H1 (cell line): ENCODE results near the gene PARG. TPM values are rescaled to one million over a fixed set of nuclear protein-coding genes. Genes with fewer than 3 reads are reported as not detected.

Source experiments
- CTCF ChIA-PET: fragments of 300-600 bp; sonication (Branson Sonifier 250); formaldehyde crosslinking; loops from one replicate; lab custom pipeline; 2021; ENCODE audit not compliant: partially characterized antibody; lab: Charles Lee
- POLR2A ChIA-PET: fragments of 300-600 bp; sonication (Branson Sonifier 250); formaldehyde crosslinking; loops from one replicate; lab custom pipeline; 2021; ENCODE audit warnings: inconsistent platforms; ENCODE audit not compliant: partially characterized antibody; lab: Charles Lee
- DNase-seq, 2 experiments: peaks; one replicate each; pipeline versions ENCODE4 v3.0.0 to v3.0.0-alpha.2; 2010 to 2022; ENCODE audit warnings: low spot score in 2 of 2, low read depth in 1 of 2, mixed read lengths in 1 of 2
- FAIRE-seq: peaks from 2 replicates; lab custom pipeline; 2011; peaks lifted over from hg19 to GRCh38; lab: Jason Lieb, UNC
- H2AFZ ChIP-seq: 2 replicates; pipeline ENCODE4 v1.8.1; 2012; ENCODE audit warnings: low read length, inconsistent platforms
- H2AK5ac ChIP-seq: 2 replicates; pipeline ENCODE4 v1.6.1; 2013; ENCODE audit warnings: low read depth, low read length
- H2BK120ac ChIP-seq: replicated peaks from 2 replicates; pipeline ENCODE3; 2013; ENCODE audit warnings: low read depth, low read length, inconsistent platforms
- H2BK12ac ChIP-seq: 2 replicates; pipeline ENCODE4 v1.6.1; 2013; ENCODE audit warnings: low read depth, low read length
- H2BK15ac ChIP-seq: 2 replicates; pipeline ENCODE4 v1.6.1; 2013; ENCODE audit warnings: low read length
- H2BK20ac ChIP-seq: 2 replicates; pipeline ENCODE4 v1.6.1; 2013; ENCODE audit warnings: low read length
- H2BK5ac ChIP-seq: 2 replicates; pipeline ENCODE4 v1.6.1; 2013; ENCODE audit warnings: low read depth, low read length
- H3K14ac ChIP-seq: 2 replicates; pipeline ENCODE4 v1.6.1; 2013; ENCODE audit warnings: inconsistent platforms; ENCODE audit not compliant: insufficient read length
- H3K18ac ChIP-seq: 2 replicates; pipeline ENCODE4 v1.6.1; 2013; ENCODE audit warnings: low read length; ENCODE audit errors: extremely low read depth
- H3K23ac ChIP-seq: 2 replicates; pipeline ENCODE4 v1.6.1; 2013; ENCODE audit warnings: inconsistent platforms; ENCODE audit not compliant: insufficient read length
- H3K23me2 ChIP-seq: 2 replicates; pipeline ENCODE4 v1.6.1; 2013; ENCODE audit warnings: low read depth, low read length
- H3K27ac ChIP-seq: 2 replicates; pipeline ENCODE4 v1.6.1; 2011; ENCODE audit warnings: low read depth, low read length, inconsistent platforms
- H3K27me3 ChIP-seq, 4 experiments: replicated peaks in 1 of 4; 1 replicate in 1 of 4; 2 replicates in 3 of 4; pipeline versions ENCODE4 v1.6.1 to v1.8.1; 2011 to 2013; ENCODE audit warnings: low read length in 3 of 4, mild to moderate bottlenecking in 3 of 4, inconsistent platforms in 2 of 4, mixed read lengths in 2 of 4, moderate library complexity in 1 of 4; ENCODE audit not compliant: control insufficient read depth in 3 of 4, insufficient read depth in 3 of 4; ENCODE audit errors: extremely low read depth in 1 of 4
- H3K36me3 ChIP-seq, 4 experiments: 2 replicates each; pipeline versions ENCODE4 v1.6.1 to v1.8.1; 2011 to 2013; ENCODE audit warnings: mild to moderate bottlenecking in 4 of 4, low read length in 3 of 4, moderate library complexity in 2 of 4, control low read depth in 1 of 4, inconsistent platforms in 1 of 4; ENCODE audit not compliant: insufficient read depth in 4 of 4, control insufficient read depth in 2 of 4
- H3K4ac ChIP-seq: replicated peaks from 2 replicates; pipeline ENCODE3; 2013; ENCODE audit warnings: low read length, low read depth, mixed read lengths, inconsistent platforms; ENCODE audit not compliant: insufficient read length
- H3K4me1 ChIP-seq, 4 experiments: replicated peaks in 1 of 4; 1 replicate in 1 of 4; 2 replicates in 3 of 4; pipeline versions ENCODE4 v1.6.1 to v1.8.1; 2011 to 2013; ENCODE audit warnings: low read length in 3 of 4, inconsistent platforms in 2 of 4, mixed read lengths in 1 of 4; ENCODE audit not compliant: insufficient read depth in 4 of 4, control insufficient read depth in 3 of 4
- H3K4me2 ChIP-seq, 2 experiments: 2 replicates each; pipeline versions ENCODE4 v1.6.1 to v1.8.1; 2011 to 2013; ENCODE audit warnings: low read depth in 2 of 2, low read length in 2 of 2, control low read depth in 1 of 2, inconsistent platforms in 1 of 2, mild to moderate bottlenecking in 1 of 2; ENCODE audit not compliant: insufficient read depth in 1 of 2
- H3K4me3 ChIP-seq, 4 experiments: fragments of 200-600, 300-600 bp in 1 of 4; sonication (generic), shearing (Covaris generic), sonication (Bioruptor Twin) in 1 of 4; 2 replicates each; pipeline versions ENCODE4 v1.5.1 to v1.8.1; 2011 to 2016; ENCODE audit warnings: low read length in 4 of 4, low read depth in 3 of 4, control low read depth in 2 of 4, inconsistent platforms in 2 of 4, mild to moderate bottlenecking in 2 of 4, mixed read lengths in 1 of 4, moderate library complexity in 1 of 4; ENCODE audit not compliant: insufficient read depth in 2 of 4; ENCODE audit errors: extremely low read depth in 1 of 4
- H3K56ac ChIP-seq: replicated peaks from 2 replicates; pipeline ENCODE3; 2013; ENCODE audit warnings: low read depth, mild to moderate bottlenecking, mixed read lengths, low read length, inconsistent platforms; ENCODE audit not compliant: insufficient read length
- H3K79me1 ChIP-seq: 2 replicates; pipeline ENCODE4 v1.6.1; 2013; ENCODE audit warnings: low read depth, low read length, control low read depth
- H3K79me2 ChIP-seq, 2 experiments: 2 replicates each; pipeline versions ENCODE4 v1.6.1 to v1.8.1; 2012 to 2013; ENCODE audit warnings: low read length in 2 of 2, mild to moderate bottlenecking in 2 of 2, inconsistent platforms in 1 of 2; ENCODE audit not compliant: insufficient read depth in 2 of 2, control insufficient read depth in 1 of 2
- H3K9ac ChIP-seq, 4 experiments: replicated peaks in 1 of 4; 1 replicate in 1 of 4; 2 replicates in 3 of 4; pipeline versions ENCODE4 v1.6.1 to v1.8.1; 2011 to 2013; ENCODE audit warnings: low read depth in 3 of 4, low read length in 3 of 4, control low read depth in 2 of 4, mild to moderate bottlenecking in 2 of 4, moderate library complexity in 2 of 4, inconsistent platforms in 1 of 4; ENCODE audit errors: extremely low read depth in 1 of 4
- H3K9me3 ChIP-seq, 2 experiments: 2 replicates each; pipeline versions ENCODE4 v1.6.1 to v1.8.1; 2012 to 2013; ENCODE audit warnings: mild to moderate bottlenecking in 2 of 2, moderate library complexity in 2 of 2, control low read depth in 1 of 2, inconsistent platforms in 1 of 2, low read depth in 1 of 2, low read length in 1 of 2, mixed read lengths in 1 of 2; ENCODE audit not compliant: insufficient read depth in 2 of 2
- H4K20me1 ChIP-seq, 2 experiments: replicated peaks in 1 of 2; 2 replicates each; pipeline versions ENCODE3 to v1.8.1; 2011 to 2013; ENCODE audit warnings: inconsistent platforms in 2 of 2, low read length in 2 of 2, mild to moderate bottlenecking in 1 of 2; ENCODE audit not compliant: insufficient read depth in 2 of 2, control insufficient read depth in 1 of 2
- H4K5ac ChIP-seq: 2 replicates; pipeline ENCODE4 v1.6.1; 2013; ENCODE audit warnings: low read length, low read depth, mixed read lengths, inconsistent platforms; ENCODE audit not compliant: insufficient read length
- H4K8ac ChIP-seq: 2 replicates; pipeline ENCODE4 v1.8.0; 2013; ENCODE audit warnings: mild to moderate bottlenecking, moderate library complexity, low read length, inconsistent platforms; ENCODE audit not compliant: insufficient read depth; ENCODE audit errors: extremely low read depth
- H4K91ac ChIP-seq: replicated peaks from 2 replicates; pipeline ENCODE3; 2013; ENCODE audit warnings: low read length, mixed read lengths, inconsistent platforms; ENCODE audit not compliant: insufficient read length
- CBX8 ChIP-seq: fragments of 300-800, 300-1000 bp; sonication (generic); IDR thresholded peaks from 2 replicates; pipeline ENCODE4 v1.7.1; 2016; ENCODE audit warnings: low read depth, low read length, borderline replicate concordance
- EGR1 ChIP-seq: IDR thresholded peaks from 2 replicates; pipeline ENCODE4 v1.6.1; 2011; ENCODE audit warnings: low read depth, low read length, borderline replicate concordance
- HDAC6 ChIP-seq: IDR thresholded peaks from one replicate; pipeline ENCODE4 v1.7.1; 2012; ENCODE audit warnings: low read depth, mild to moderate bottlenecking, inconsistent platforms, low read length, moderate library complexity
- MAFK ChIP-seq: IDR thresholded peaks from 2 replicates; pipeline ENCODE4 v1.6.1; 2012; ENCODE audit warnings: low read depth, mild to moderate bottlenecking, improper control_type of control experiment, low read length
- NANOG ChIP-seq: IDR thresholded peaks from 2 replicates; pipeline ENCODE4 v1.6.1; 2011; ENCODE audit warnings: low read length, low read depth, mild to moderate bottlenecking, inconsistent platforms; ENCODE audit not compliant: insufficient read depth, poor library complexity, severe bottlenecking
- PHF8 ChIP-seq: fragments of 200-600 bp; sonication (generic); conservative IDR thresholded peaks from 2 replicates; pipeline ENCODE4 v1.7.1; 2012; ENCODE audit warnings: low read depth, mild to moderate bottlenecking, inconsistent platforms, low read length, moderate library complexity
- SIN3A ChIP-seq, 2 experiments: IDR thresholded peaks in 1 of 2; conservative IDR thresholded peaks in 1 of 2; 2 replicates each; pipeline ENCODE4 v1.6.1; 2011 to 2012; ENCODE audit warnings: low read length in 2 of 2, improper control_type of control experiment in 1 of 2, low read depth in 1 of 2, mild to moderate bottlenecking in 1 of 2
- SP2 ChIP-seq: IDR thresholded peaks from 2 replicates; pipeline ENCODE4 v1.6.1; 2012; ENCODE audit warnings: mild to moderate bottlenecking, low read length, inconsistent platforms
- SRF ChIP-seq: IDR thresholded peaks from 2 replicates; pipeline ENCODE4 v1.6.1; 2011; ENCODE audit warnings: mild to moderate bottlenecking, low read depth, low read length, moderate library complexity
- TAF7 ChIP-seq: optimal IDR thresholded peaks from 2 replicates; pipeline ENCODE3; 2011; ENCODE audit warnings: low read depth, mild to moderate bottlenecking, inconsistent platforms, low read length, moderate library complexity, borderline replicate concordance
- WGBS, 2 experiments: shearing (Covaris generic) in 1 of 2; methylation state at CpG; one replicate each; pipeline versions ENCODE4 v1.1.6 to v1.1.7; 2013 to 2015; ENCODE audit warnings: low lambda C conversion rate in 2 of 2, mixed read lengths in 2 of 2, inconsistent platforms in 1 of 2, low coverage in 1 of 2, missing lambda C conversion rate in 1 of 2; ENCODE audit not compliant: insufficient replicate concordance in 2 of 2, insufficient coverage in 1 of 2, insufficient read length in 1 of 2; ENCODE audit errors: extremely low coverage in 1 of 2, missing lambda C conversion rate in 1 of 2; 5-methylcytosine and 5-hydroxymethylcytosine counted together
- polyA plus RNA-seq, 7 experiments: library from polyadenylated mRNA; depleted of rRNA in 3 of 7; stranded (reverse) in 5 of 7; unstranded in 2 of 7; fragments of >200 nt in 5 of 7; fragments of 200-250 nt in 2 of 7; gene quantifications; 1 replicate in 5 of 7; 2 replicates in 1 of 7; 4 replicates in 1 of 7; pipeline versions ENCODE4 v1.2.1 to v1.2.3, GENCODE V29; 2011 to 2013; ENCODE audit warnings: missing spikeins in 2 of 7, mixed read lengths in 2 of 7
- total RNA-seq: library from RNA; stranded (reverse); fragmentation: NEBNext Ultra II Directional; extraction: Animal tissue kit (Norgen Biotek cat#: 25700); gene quantifications from 2 replicates; pipeline ENCODE4 v1.2.1, GENCODE V29; 2021
- TF ChIP-seq, protein P1 (sequence below): IDR thresholded peaks from 2 replicates; pipeline ENCODE4 v1.6.1; 2012; ENCODE audit warnings: low read length, inconsistent platforms

The PARG gene
- total and polyA plus RNA-seq, 2 of the 8 experiments (the other 6 are each of a cell fraction or from before 2014, with no cell fraction given): 13.3 to 56.2 TPM

DNA sequence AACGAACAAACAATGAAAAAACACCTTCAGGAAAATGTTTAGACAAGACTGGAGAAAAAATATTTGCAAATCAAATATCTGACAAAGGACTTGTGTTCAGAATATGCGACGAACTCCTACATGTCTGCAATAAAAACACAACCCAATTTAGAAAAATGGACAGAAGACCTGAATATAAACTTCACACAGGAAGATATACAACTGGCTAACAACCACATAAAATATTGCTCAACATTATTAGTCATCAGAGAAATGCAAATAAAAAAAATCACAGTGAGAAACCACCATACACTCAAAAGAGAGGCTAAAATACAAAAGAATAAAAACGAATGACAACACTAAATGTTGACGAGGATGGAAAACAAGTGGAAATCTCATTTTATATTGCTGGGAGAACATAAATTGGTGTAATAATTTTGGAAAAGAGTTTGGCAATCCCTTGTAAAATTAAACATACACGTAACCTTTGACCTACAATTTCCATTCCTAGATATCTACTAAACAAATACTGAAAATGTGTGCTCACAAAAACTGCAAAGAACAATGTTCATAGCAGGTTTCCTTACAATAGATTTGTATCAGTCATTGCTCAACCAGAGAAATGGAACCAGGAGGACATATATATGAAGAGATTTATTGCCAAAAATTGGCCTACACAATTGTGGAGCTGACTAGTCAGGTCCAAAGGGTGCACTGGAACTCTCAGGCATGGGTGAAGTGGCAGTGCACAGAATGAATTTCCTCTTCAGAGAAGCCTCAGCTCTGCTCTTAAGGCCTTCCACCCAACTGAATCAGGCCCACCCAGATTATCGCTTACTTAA is 96.8 kb downstream of the PARG start:
- no peak overlapping the region for H3K18ac ChIP-seq
- H2AK5ac ChIP-seq: no peak overlapping the region
- H4K20me1 ChIP-seq: no peaks in the 10 kb centered on the region
- no peak overlapping the region for H3K4ac ChIP-seq
- no peak overlapping the region for H3K56ac ChIP-seq
- H3K9ac ChIP-seq: no peak overlapping the region
- DNase-seq (no peak), FAIRE-seq (no peak)
- 90% methylated on average over 7 of the region's 7 CpGs; no CpG with 5 or more reads in 1 of the 2 experiments for WGBS, 2 experiments
- H3K23ac ChIP-seq: no peak overlapping the region
- no peak overlapping the region for H2BK120ac ChIP-seq
- no peak overlapping the region for H2AFZ ChIP-seq
- no peak overlapping the region for H4K5ac ChIP-seq
- H2BK12ac ChIP-seq: no peak overlapping the region
- no peak overlapping the region for H3K27ac ChIP-seq
- H3K9me3 ChIP-seq: no peaks in the 10 kb centered on the region
- H3K79me1 ChIP-seq: no peaks in the 10 kb centered on the region
- ChIA-PET POLR2A (no interaction called here), CTCF (no interaction called here)
- no peak overlapping the region for H2BK15ac ChIP-seq
- no peak overlapping the region for H4K8ac ChIP-seq
- no peaks in the 10 kb centered on the region for H3K79me2 ChIP-seq
- H3K14ac ChIP-seq: no peak overlapping the region
- H3K23me2 ChIP-seq: no peaks in the 10 kb centered on the region
- no peaks in the 10 kb centered on the region for H3K4me1 ChIP-seq
- no peak overlapping the region for H2BK5ac ChIP-seq
- H3K27me3 ChIP-seq: no peaks in the 10 kb centered on the region
- no peak overlapping the region for H2BK20ac ChIP-seq
- H3K36me3 ChIP-seq: peaks cover 0 to 24% (median 2%) of the 10 kb centered on the region in 4 experiments; a peak in 5 of 8 replicates
- H3K4me2 ChIP-seq: no peak overlapping the region
- H3K4me3 ChIP-seq: no peak overlapping the region
- H4K91ac ChIP-seq: no peak overlapping the region
- TF ChIP-seq NANOG (no peak), EGR1 (no peak), MAFK (no peak), SRF (no peak), PHF8 (no peak), SP2 (no peak), SIN3A (conservative IDR thresholded peaks at IDR 0.05 in 1 of 2, IDR thresholded peaks at IDR 0.05 in 1 of 2; ENCODE audit: low read depth in 1 of 2, low read length in 2 of 2) (no peak), TAF7 (no peak), CBX8 (no peak), HDAC6 (no peak)
- TF ChIP-seq, protein P1, sequence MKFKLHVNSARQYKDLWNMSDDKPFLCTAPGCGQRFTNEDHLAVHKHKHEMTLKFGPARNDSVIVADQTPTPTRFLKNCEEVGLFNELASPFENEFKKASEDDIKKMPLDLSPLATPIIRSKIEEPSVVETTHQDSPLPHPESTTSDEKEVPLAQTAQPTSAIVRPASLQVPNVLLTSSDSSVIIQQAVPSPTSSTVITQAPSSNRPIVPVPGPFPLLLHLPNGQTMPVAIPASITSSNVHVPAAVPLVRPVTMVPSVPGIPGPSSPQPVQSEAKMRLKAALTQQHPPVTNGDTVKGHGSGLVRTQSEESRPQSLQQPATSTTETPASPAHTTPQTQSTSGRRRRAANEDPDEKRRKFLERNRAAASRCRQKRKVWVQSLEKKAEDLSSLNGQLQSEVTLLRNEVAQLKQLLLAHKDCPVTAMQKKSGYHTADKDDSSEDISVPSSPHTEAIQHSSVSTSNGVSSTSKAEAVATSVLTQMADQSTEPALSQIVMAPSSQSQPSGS: no peak
